DND-41 (cell line): Measurements from ENCODE around the gene CDCP1.

ENCODE experiments used
- ATAC-seq: fragments of 200-7000 bp; cut with Tn5 transposase; 3 replicates; pipeline ENCODE4 v1.9.1; 2021; ENCODE audit warnings: low read depth; ENCODE audit not compliant: insufficient read depth
- DNase-seq: peaks from one replicate; pipeline ENCODE4 v3.0.0-alpha.2; 2020
- H2AFZ ChIP-seq: 2 replicates; pipeline ENCODE4 v1.6.0; 2012; ENCODE audit warnings: low read depth, low read length
- H3K27ac ChIP-seq: 2 replicates; pipeline ENCODE4 v1.5.1; 2012; ENCODE audit warnings: low read length, inconsistent platforms
- H3K27me3 ChIP-seq: fragments of 200-600 bp; sonication (generic); 2 replicates; pipeline ENCODE4 v1.6.0; 2012; ENCODE audit warnings: low read length, mild to moderate bottlenecking, inconsistent platforms; ENCODE audit not compliant: insufficient read depth, poor library complexity
- H3K36me3 ChIP-seq: 2 replicates; pipeline ENCODE4 v1.5.1; 2012; ENCODE audit warnings: low read length, inconsistent platforms; ENCODE audit not compliant: insufficient read depth
- H3K4me1 ChIP-seq: 2 replicates; pipeline ENCODE4 v1.5.1; 2012; ENCODE audit warnings: mild to moderate bottlenecking, low read length; ENCODE audit not compliant: insufficient read depth
- H3K4me2 ChIP-seq: 2 replicates; pipeline ENCODE4 v1.6.0; 2012; ENCODE audit warnings: mild to moderate bottlenecking, moderate library complexity, low read length, inconsistent platforms; ENCODE audit not compliant: insufficient read depth
- H3K4me3 ChIP-seq, 2 experiments: fragments of 200-600 bp in 1 of 2; shearing (Covaris generic) in 1 of 2; 2 replicates each; pipeline ENCODE4 v1.5.1; 2012 to 2016; ENCODE audit warnings: inconsistent platforms in 2 of 2, low read length in 2 of 2, mild to moderate bottlenecking in 2 of 2, low read depth in 1 of 2, moderate library complexity in 1 of 2
- H3K79me2 ChIP-seq: 2 replicates; pipeline ENCODE4 v1.6.0; 2012; ENCODE audit warnings: low read length, inconsistent platforms; ENCODE audit not compliant: insufficient read depth
- H3K9ac ChIP-seq: 2 replicates; pipeline ENCODE4 v1.6.0; 2012; ENCODE audit warnings: low read depth, mild to moderate bottlenecking, inconsistent platforms, low read length, moderate library complexity
- H3K9me3 ChIP-seq: 2 replicates; pipeline ENCODE4 v1.5.1; 2012; ENCODE audit warnings: low read length, moderate library complexity, mild to moderate bottlenecking, inconsistent platforms; ENCODE audit not compliant: insufficient read depth, severe bottlenecking
- H4K20me1 ChIP-seq: 2 replicates; pipeline ENCODE4 v1.6.0; 2012; ENCODE audit warnings: low read length; ENCODE audit not compliant: insufficient read depth
- EZH2 ChIP-seq: IDR thresholded peaks from 3 replicates; pipeline ENCODE4 v1.6.1; 2012; ENCODE audit warnings: borderline replicate concordance, low read depth, mild to moderate bottlenecking, moderate library complexity, low read length, inconsistent platforms; ENCODE audit not compliant: severe bottlenecking
- TF ChIP-seq, protein P1 (sequence below): IDR thresholded peaks from 2 replicates; pipeline ENCODE4 v1.5.1; 2012; ENCODE audit warnings: borderline replicate concordance, low read length, moderate library complexity, mild to moderate bottlenecking; ENCODE audit not compliant: poor library complexity, severe bottlenecking; ENCODE audit errors: extremely low read depth

CDCP1 gene

DNA sequence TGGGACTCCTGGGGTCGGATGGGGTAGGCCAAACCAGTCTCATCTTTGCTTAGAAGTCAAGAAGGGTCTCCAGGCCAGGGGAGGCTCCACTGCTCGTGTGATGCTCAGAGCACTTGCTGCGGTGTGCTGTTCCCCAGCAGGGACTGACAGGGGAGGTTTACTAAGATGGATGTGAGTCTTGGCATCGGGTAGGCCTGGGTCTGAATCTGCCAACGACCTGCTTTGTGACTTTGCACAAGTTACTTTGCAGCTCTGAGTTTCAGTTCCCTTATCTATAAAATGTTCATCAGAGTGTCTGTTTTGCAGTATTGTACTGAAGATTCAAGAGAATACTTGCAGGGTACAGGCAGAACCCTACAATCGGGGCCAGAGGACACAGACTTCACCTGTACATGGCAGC, 17.3 kb upstream of the CDCP1 start:
- no peak for ATAC-seq
- DNase-seq, result no peak
- H4K20me1 ChIP-seq, result no peaks in the 10 kb centered on the region
- no peak overlapping the region for H3K4me3 ChIP-seq
- no peak overlapping the region for H3K4me2 ChIP-seq
- H3K27me3 ChIP-seq, result no peaks in the 10 kb centered on the region
- no peak overlapping the region for H3K27ac ChIP-seq
- TF ChIP-seq EZH2, result no peak
- TF ChIP-seq, protein P1, sequence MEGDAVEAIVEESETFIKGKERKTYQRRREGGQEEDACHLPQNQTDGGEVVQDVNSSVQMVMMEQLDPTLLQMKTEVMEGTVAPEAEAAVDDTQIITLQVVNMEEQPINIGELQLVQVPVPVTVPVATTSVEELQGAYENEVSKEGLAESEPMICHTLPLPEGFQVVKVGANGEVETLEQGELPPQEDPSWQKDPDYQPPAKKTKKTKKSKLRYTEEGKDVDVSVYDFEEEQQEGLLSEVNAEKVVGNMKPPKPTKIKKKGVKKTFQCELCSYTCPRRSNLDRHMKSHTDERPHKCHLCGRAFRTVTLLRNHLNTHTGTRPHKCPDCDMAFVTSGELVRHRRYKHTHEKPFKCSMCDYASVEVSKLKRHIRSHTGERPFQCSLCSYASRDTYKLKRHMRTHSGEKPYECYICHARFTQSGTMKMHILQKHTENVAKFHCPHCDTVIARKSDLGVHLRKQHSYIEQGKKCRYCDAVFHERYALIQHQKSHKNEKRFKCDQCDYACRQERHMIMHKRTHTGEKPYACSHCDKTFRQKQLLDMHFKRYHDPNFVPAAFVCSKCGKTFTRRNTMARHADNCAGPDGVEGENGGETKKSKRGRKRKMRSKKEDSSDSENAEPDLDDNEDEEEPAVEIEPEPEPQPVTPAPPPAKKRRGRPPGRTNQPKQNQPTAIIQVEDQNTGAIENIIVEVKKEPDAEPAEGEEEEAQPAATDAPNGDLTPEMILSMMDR, result no peak
- no peaks in the 10 kb centered on the region for H3K79me2 ChIP-seq
- H3K4me1 ChIP-seq, result peaks cover 26% of the 10 kb centered on the region
- H3K9ac ChIP-seq, result no peak overlapping the region
- no peaks in the 10 kb centered on the region for H3K36me3 ChIP-seq
- no peak overlapping the region for H2AFZ ChIP-seq
- peaks cover 3% of the 10 kb centered on the region for H3K9me3 ChIP-seq

DNA sequence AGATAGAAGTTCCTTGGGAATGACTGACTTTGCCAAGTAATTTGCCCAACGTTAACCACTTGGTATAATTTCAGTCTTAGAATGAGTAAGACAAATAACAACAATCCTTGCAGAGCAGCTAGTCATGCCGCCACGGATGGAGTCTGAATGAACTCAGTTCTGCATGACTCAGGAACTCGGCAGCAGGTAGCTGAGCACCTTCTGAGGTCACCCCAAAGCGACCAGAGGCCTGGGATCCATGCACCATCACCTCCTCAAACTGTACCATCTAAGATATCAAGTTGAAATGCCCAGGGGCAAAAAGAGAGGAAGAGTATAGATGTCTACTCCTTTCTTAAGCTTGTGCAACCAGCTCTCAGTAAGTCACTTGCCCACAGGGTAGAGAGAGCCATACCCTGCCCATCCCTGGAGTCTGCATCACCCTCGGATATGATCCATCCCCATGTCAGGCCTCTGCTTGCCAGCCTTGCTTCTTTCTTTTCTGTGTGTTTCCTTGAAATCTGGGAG, 8.5 kb upstream of the CDCP1 start:
- no peak overlapping the region for H2AFZ ChIP-seq
- no peak overlapping the region for H3K27ac ChIP-seq
- TF ChIP-seq EZH2, result no peak
- TF ChIP-seq, protein P1, result no peak
- no peaks in the 10 kb centered on the region for H3K4me1 ChIP-seq
- H3K27me3 ChIP-seq, result no peaks in the 10 kb centered on the region
- H3K79me2 ChIP-seq, result no peaks in the 10 kb centered on the region
- H3K4me3 ChIP-seq, result no peak overlapping the region
- H4K20me1 ChIP-seq, result no peaks in the 10 kb centered on the region
- peaks cover 8% of the 10 kb centered on the region for H3K9me3 ChIP-seq
- DNase-seq, result no peak
- H3K36me3 ChIP-seq, result no peaks in the 10 kb centered on the region
- no peak for ATAC-seq
- no peak overlapping the region for H3K4me2 ChIP-seq
- H3K9ac ChIP-seq, result no peak overlapping the region

DNA sequence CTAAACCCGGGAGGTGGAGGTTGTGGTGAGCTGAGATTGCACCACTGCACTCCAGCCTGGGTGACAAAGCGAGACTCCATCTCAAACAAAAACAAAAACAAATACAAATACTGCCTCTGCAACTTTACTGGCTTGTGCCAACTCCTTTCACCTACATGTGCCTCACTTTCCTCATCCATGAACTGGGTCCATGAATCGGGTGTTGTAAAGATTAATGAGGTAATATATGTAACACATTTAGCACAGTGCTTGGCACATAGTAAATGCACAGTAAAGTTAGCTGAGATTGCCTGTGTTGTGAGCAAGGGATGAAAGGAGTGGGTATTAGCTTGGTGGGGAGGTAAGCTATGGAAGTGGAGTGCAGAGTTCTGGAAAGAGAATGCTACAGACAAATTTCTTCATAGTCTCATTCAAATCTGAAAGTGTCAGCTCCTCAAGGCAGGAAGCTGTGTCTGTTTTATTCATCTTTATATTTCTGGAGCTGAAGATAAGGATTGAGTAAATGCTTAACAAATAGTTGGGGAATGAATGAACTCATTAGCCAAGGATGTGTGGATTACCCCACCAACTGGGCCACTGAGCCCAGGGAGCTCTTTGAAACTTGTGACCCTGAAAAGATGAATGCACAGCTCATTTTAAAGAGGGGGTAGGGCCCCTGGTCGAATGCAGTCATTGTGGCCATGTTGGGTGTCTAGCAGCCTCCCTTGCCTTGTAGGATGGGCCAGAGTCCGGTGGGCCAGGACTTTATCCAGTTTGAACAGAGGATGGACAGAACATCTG, 7.7 kb upstream of the CDCP1 start:
- no peak overlapping the region for H2AFZ ChIP-seq
- no peaks in the 10 kb centered on the region for H3K36me3 ChIP-seq
- no peaks in the 10 kb centered on the region for H3K4me1 ChIP-seq
- H4K20me1 ChIP-seq, result no peaks in the 10 kb centered on the region
- no peak for TF ChIP-seq EZH2
- TF ChIP-seq, protein P1, result no peak
- H3K79me2 ChIP-seq, result no peaks in the 10 kb centered on the region
- H3K9me3 ChIP-seq, result peaks cover 8% of the 10 kb centered on the region
- H3K9ac ChIP-seq, result no peak overlapping the region
- no peaks in the 10 kb centered on the region for H3K27me3 ChIP-seq
- H3K4me3 ChIP-seq, result no peak overlapping the region
- no peak for DNase-seq
- ATAC-seq, result no peak
- no peak overlapping the region for H3K4me2 ChIP-seq
- no peak overlapping the region for H3K27ac ChIP-seq
